GM12878 (cell line): ENCODE measurements around the gene PLS3. TPM values are rescaled to one million over a fixed set of nuclear protein-coding genes. Genes with fewer than 3 reads are reported as not detected.

Source experiments
- polyA plus RNA-seq, 11 experiments: library from polyadenylated mRNA; depleted of rRNA in 4 of 11; unstranded in 6 of 11; stranded (reverse) in 5 of 11; fragments of >200 nt; fragmentation: Nextera tagmentation in 4 of 11; fragmentation: Illumina TruSeq in 1 of 11; extraction: Ambion mirVana in 4 of 11; extraction: Trizol in 1 of 11; gene quantifications; 1 replicate in 1 of 11; 2 replicates in 10 of 11; pipeline versions ENCODE4 v1.2.1 to v1.2.3, GENCODE V29; 2011 to 2016; ENCODE audit warnings: inconsistent platforms in 2 of 11, missing spikeins in 2 of 11, low read depth in 1 of 11
- small RNA-seq: library from RNA; depleted of rRNA; stranded (forward); fragments of <200 nt; gene quantifications from one replicate; pipeline ENCODE3, GENCODE V24; 2014
- total RNA-seq, 4 experiments: library from RNA; depleted of rRNA in 3 of 4; stranded (reverse); fragments of >200 nt in 3 of 4; fragmentation: Illumina TruSeq in 1 of 4; extraction: Trizol in 1 of 4; gene quantifications; 2 replicates each; pipeline versions ENCODE4 v1.2.1 to v1.2.3, GENCODE V29; 2013 to 2021

The PLS3 gene
- total and polyA plus RNA-seq, 10 of the 15 experiments (the other 5 are each of a cell fraction or from before 2014, with no cell fraction given), result 47.6 to 236 (median 174) TPM

Small RNAs within 50 kb of the gene (small RNA-seq; reads per million reads assigned to genes)
- gene RF00264, result not detected
